SJCRH30 (cell line): ENCODE results near the gene GYPB. TPM values are rescaled to one million over a fixed set of nuclear protein-coding genes. Genes with fewer than 3 reads are reported as not detected.
A peak's percentile ranks its signal among the peaks of the same experiment; 100 is the strongest.
"Not testable (repeated sequence)": the region's sequence is repeated elsewhere in the genome, so short reads cannot be mapped to it uniquely, and the experiment has no call there.

Source experiments
- DNase-seq, 2 experiments: peaks; one replicate each; pipeline ENCODE4 v3.0.0-alpha.2; 2015 to 2020
- H3K27ac ChIP-seq: fragments of 250-450 bp; sonication (Bioruptor Pico); 2 replicates; pipeline ENCODE4 v1.5.1; 2020; ENCODE audit warnings: mild to moderate bottlenecking, moderate library complexity
- H3K27me3 ChIP-seq: fragments of 250-450 bp; sonication (Bioruptor Pico); 2 replicates; pipeline ENCODE4 v1.5.1; 2020; ENCODE audit warnings: mild to moderate bottlenecking, moderate library complexity
- H3K36me3 ChIP-seq: fragments of 250-450 bp; sonication (Bioruptor Pico); 2 replicates; pipeline ENCODE4 v1.5.1; 2020; ENCODE audit warnings: mild to moderate bottlenecking, moderate library complexity
- H3K4me1 ChIP-seq: fragments of 250-450 bp; sonication (Bioruptor Pico); 2 replicates; pipeline ENCODE4 v1.5.1; 2020; ENCODE audit warnings: mild to moderate bottlenecking, moderate library complexity
- H3K4me3 ChIP-seq: fragments of 250-450 bp; sonication (Bioruptor Pico); 2 replicates; pipeline ENCODE4 v1.5.1; 2020; ENCODE audit warnings: mild to moderate bottlenecking, moderate library complexity
- H3K9me3 ChIP-seq: fragments of 250-450 bp; sonication (Bioruptor Pico); replicated peaks from 2 replicates; pipeline ENCODE4 v1.5.1; 2020; ENCODE audit warnings: mild to moderate bottlenecking, moderate library complexity
- total RNA-seq: library from RNA; depleted of rRNA; stranded (reverse); fragments of >200 nt; shearing (Covaris generic); gene quantifications from 2 replicates; pipeline ENCODE4 v1.2.3, GENCODE V29; 2014; rRNA removed

Gene GYPB
- total RNA-seq, 1 experiment from 2014 or later, result not detected

- not testable (repeated sequence) for H3K9me3 ChIP-seq, DNase-seq, H3K4me3 ChIP-seq, H3K27ac ChIP-seq, H3K27me3 ChIP-seq, H3K4me1 ChIP-seq, H3K36me3 ChIP-seq
Observed at GRCh38 chr4:143996193-143996592, 23.0 kb downstream of the GYPB start.

DNA sequence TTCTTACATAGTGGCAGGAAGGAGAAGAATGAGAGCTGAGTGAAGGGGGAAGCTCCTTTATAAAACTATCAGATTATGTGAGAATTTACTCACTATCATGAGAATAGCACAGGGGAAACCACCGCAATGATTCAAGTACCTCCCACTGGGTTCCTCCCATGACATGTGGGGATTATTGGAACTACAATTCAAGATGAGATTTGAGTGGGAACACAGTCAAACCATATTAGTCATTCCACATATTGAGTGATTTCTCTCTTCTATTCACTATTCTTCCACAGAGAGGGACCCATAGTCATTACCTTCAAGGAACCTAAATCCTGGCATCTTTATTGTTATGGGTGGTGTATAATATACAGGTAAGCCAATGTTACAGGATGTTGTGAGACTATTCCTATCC lies 27.4 kb downstream of the GYPB start:
- not testable (repeated sequence) for H3K9me3 ChIP-seq, H3K4me1 ChIP-seq, H3K4me3 ChIP-seq, H3K36me3 ChIP-seq, H3K27me3 ChIP-seq, H3K27ac ChIP-seq, DNase-seq

GRCh38 chr4:143990717-143991116 lies 28.5 kb downstream of the GYPB start:
- not testable (repeated sequence) for DNase-seq

GRCh38 chr4:143986180-143986579 lies 33.0 kb downstream of the GYPB start:
- Histone ChIP-seq H3K4me3 (no peak overlapping the region), H3K4me1 (no peaks in the 10 kb centered on the region), H3K36me3 (no peaks in the 10 kb centered on the region), H3K27me3 (no peaks in the 10 kb centered on the region), H3K27ac (no peak overlapping the region), H3K9me3 (no peaks in the 10 kb centered on the region)
- no peak for DNase-seq

More at GRCh38 chr4:143990717-143991116, 28.5 kb downstream of the GYPB start:
- not testable (repeated sequence) for H3K4me1 ChIP-seq, H3K27me3 ChIP-seq, H3K4me3 ChIP-seq, H3K36me3 ChIP-seq, H3K9me3 ChIP-seq, H3K27ac ChIP-seq

DNA sequence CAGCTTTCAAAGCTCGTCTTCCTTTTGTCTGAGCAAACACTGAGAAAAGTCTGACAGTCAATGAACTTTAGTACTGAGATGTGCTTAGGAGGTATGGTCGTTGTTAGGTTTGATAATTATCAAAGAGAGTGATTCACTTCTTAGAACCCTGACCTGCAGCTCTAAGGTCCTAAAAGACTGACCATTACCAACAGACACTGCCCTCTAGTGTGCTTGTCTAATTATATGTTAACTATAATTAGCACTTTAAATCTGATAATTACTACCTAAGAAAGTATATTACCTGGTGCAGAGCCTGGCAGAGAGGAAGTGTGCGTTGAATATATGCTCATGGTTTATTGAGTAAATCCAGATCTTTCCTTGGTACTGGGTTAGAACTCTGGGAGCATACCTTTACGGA lies 38.4 kb downstream of the GYPB start:
- H3K9me3 ChIP-seq, H3K27ac ChIP-seq, H3K4me1 ChIP-seq, H3K27me3 ChIP-seq, H3K4me3 ChIP-seq, H3K36me3 ChIP-seq: not testable (repeated sequence)
- peak in 1 of 2 experiments; percentile 2 for DNase-seq

GRCh38 chr4:143975527-143975926 lies 43.7 kb downstream of the GYPB start:
- not testable (repeated sequence) for H3K9me3 ChIP-seq, H3K27ac ChIP-seq, H3K27me3 ChIP-seq, H3K4me3 ChIP-seq, H3K4me1 ChIP-seq, H3K36me3 ChIP-seq
- DNase-seq, result peak in 1 of 2 experiments; percentile 1

GRCh38 chr4:143974021-143974420 lies 45.2 kb downstream of the GYPB start:
- DNase-seq, H3K27me3 ChIP-seq, H3K27ac ChIP-seq, H3K36me3 ChIP-seq, H3K4me1 ChIP-seq, H3K9me3 ChIP-seq, H3K4me3 ChIP-seq: not testable (repeated sequence)

DNA sequence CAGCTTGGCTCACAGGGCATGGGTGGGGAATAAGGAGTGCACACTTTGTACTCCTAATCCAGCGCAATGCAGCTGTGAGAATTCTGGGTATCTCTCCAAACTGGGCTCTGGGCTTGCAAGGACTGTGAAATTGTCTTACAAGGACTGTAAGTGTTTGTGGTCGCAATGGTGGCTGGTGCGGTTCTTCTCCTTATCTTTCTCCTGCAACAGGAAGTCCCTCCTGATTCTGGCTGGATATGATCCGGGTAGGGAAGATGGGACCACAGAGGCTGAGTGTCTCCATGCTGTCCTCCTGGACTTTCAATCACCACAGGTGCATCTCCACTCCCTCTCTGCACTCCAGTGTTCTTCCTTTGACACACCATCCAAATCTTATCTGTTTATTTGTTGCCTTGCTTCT lies 58.1 kb downstream of the GYPB start:
- no peaks in the 10 kb centered on the region for H3K9me3 ChIP-seq
- H3K4me3 ChIP-seq, result no peak overlapping the region
- no peak overlapping the region for H3K27ac ChIP-seq
- DNase-seq, result no peak
- H3K27me3 ChIP-seq, result no peaks in the 10 kb centered on the region
- H3K36me3 ChIP-seq, result no peaks in the 10 kb centered on the region
- H3K4me1 ChIP-seq, result no peaks in the 10 kb centered on the region

DNA sequence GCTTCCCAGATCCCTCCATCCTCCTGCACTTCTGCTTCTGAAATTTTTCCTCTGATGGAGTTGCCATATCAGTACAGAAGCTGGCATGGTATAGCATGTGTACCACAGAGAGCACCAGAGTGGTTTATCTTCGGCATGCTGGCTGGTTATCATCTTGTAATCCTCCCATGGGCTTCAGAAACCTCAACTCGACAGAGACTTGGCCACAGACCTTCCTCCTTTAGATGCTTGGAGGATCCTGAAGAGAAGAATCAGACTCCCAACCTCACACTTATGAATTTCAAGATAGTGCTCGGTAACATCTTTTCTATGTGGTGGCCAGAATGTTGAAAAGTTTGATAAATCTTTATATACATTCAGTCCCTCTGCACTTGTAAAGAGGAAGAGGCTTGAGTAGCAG lies 63.9 kb downstream of the GYPB start:
- not testable (repeated sequence) for H3K9me3 ChIP-seq, H3K4me1 ChIP-seq, DNase-seq, H3K36me3 ChIP-seq, H3K4me3 ChIP-seq, H3K27ac ChIP-seq, H3K27me3 ChIP-seq

DNA sequence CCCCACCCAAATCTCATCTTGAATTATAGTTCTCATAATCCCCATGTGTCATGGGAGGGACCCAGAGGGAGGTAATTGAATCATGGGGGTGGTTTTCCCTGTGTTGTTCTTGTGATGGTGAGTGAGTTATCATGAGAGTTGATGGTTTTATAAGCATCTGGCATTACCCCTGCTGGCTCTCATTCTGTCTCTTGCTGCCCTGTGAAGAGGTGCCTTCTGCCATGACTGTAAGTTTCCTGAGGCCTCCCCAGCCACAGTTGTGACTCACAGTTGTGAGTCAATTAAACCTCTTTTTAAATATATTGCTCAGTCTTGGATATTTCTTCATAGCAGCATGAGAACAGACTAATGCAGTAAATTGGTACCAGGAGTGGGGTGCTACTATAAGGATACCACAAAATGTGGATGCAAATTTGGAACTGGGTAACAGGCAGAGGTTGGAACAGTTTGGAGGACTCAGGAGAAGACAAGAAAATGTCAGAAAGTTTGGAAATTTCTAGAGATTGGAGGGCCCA lies 67.7 kb downstream of the GYPB start:
- not testable (repeated sequence) for H3K4me3 ChIP-seq, H3K27ac ChIP-seq, H3K9me3 ChIP-seq, H3K4me1 ChIP-seq, DNase-seq, H3K27me3 ChIP-seq, H3K36me3 ChIP-seq

DNA sequence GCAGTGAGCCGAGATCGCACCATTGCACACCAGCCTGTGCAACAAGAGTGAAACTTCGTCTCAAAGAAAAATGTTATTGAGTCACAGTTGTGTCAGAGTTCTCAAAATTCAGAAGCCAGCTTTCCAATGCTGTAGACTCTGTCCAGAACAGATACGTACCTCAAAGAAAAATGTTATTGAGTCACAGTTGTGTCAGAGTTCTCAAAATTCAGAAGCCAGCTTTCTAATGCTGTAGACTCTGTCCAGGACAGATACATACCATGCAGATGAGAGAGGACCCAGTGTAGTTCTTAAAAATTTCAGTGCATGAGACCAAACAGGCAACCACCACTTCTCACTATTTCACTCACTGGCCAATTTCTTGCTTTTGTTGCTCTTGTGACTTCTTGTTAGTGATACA lies 68.2 kb downstream of the GYPB start:
- not testable (repeated sequence) for H3K27ac ChIP-seq, H3K9me3 ChIP-seq, H3K4me1 ChIP-seq, H3K36me3 ChIP-seq, DNase-seq, H3K4me3 ChIP-seq, H3K27me3 ChIP-seq

DNA sequence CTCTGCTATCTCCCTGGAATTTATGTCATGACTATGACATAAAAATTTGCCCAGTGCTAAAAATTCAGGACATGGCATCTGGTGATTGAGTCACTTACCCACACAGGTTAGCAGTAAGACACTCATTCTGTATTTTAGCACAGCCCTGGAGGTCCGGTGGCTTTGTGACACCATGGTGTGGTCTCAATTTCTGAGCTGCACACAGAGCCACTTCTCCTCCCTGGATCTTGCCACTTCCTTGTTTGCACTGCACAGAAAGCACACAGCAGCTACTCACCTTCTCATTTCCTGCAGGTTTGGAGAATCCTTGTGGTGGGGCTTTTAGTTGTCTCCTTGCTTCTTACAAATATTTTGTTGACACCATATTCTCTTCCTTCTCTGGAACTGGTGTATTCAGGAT lies 69.0 kb downstream of the GYPB start:
- H3K4me3 ChIP-seq, H3K4me1 ChIP-seq, DNase-seq, H3K27me3 ChIP-seq, H3K9me3 ChIP-seq, H3K36me3 ChIP-seq, H3K27ac ChIP-seq: not testable (repeated sequence)

- H3K27me3 ChIP-seq, H3K4me3 ChIP-seq, H3K27ac ChIP-seq, H3K9me3 ChIP-seq, H3K36me3 ChIP-seq, DNase-seq, H3K4me1 ChIP-seq: not testable (repeated sequence)
Observed at GRCh38 chr4:143947493-143947892, 71.7 kb downstream of the GYPB start.

Other genes starting within 250 kb of the GYPB start
- not detected in 2 replicates for gene GYPE, start 113.8 kb downstream of the GYPB start, total RNA-seq
- 0.23 and 0.28 TPM in 2 replicates for gene GYPA, start 121.3 kb upstream of the GYPB start, total RNA-seq